Spleen (tissue), 7 donors: ENCODE results near the gene EHBP1.

Experiments
- POLR2AphosphoS5 ChIP-seq, 3 donors: sonication (generic); formaldehyde crosslinking; IDR thresholded peaks; one replicate each; pipeline ENCODE4 v1.5.1; 2017; ENCODE audit warnings: antibody characterized with exemption in 3 of 3
- TF ChIP-seq, protein P1 (sequence below), 11 experiments: fragments of 200-600 bp in 7 of 11; fragments of 450-650 bp in 4 of 11; sonication (generic) in 4 of 11; IDR thresholded peaks in 8 of 11; conservative IDR thresholded peaks in 3 of 11; 1 replicate in 7 of 11; 2 replicates in 4 of 11; pipeline versions ENCODE4 v1.4.0 to v1.8.0; 2016 to 2021; ENCODE audit warnings: antibody characterized with exemption in 11 of 11, inconsistent platforms in 4 of 11, mild to moderate bottlenecking in 1 of 11
- donor health status: DM: no; HTN: no; CAD: no; lungs with moderate emphysema.
- donor health status: DM: no; HTN: no; CAD: no.
- donor health status: DM: no; HTN: no; CAD: no.

DNA sequence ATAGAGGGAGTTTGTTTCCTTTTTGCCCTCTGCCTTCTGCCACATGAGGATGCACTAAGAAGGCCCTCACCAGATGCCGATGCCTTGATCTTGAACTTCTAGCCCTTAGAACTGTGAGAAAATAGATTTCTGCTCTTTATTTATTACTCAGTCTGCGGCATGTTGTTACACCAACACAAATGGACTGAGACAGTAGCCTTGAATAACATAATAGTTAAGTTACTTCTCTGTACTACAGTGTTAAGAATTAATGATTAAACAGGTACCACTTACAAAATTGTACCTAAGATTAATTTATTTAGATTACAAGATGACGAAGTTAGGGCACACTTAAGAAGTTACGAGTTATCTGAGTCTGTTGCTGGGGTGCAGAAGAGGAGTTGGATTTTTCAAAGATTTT, 42.4 kb downstream of the EHBP1 start:
- TF ChIP-seq, protein P1, sequence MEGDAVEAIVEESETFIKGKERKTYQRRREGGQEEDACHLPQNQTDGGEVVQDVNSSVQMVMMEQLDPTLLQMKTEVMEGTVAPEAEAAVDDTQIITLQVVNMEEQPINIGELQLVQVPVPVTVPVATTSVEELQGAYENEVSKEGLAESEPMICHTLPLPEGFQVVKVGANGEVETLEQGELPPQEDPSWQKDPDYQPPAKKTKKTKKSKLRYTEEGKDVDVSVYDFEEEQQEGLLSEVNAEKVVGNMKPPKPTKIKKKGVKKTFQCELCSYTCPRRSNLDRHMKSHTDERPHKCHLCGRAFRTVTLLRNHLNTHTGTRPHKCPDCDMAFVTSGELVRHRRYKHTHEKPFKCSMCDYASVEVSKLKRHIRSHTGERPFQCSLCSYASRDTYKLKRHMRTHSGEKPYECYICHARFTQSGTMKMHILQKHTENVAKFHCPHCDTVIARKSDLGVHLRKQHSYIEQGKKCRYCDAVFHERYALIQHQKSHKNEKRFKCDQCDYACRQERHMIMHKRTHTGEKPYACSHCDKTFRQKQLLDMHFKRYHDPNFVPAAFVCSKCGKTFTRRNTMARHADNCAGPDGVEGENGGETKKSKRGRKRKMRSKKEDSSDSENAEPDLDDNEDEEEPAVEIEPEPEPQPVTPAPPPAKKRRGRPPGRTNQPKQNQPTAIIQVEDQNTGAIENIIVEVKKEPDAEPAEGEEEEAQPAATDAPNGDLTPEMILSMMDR (IDR thresholded peaks at IDR 0.05 in 8 of 11, conservative IDR thresholded peaks at IDR 0.05 in 3 of 11) = no peak
- TF ChIP-seq POLR2AphosphoS5 (IDR thresholded peaks at IDR 0.05) = no peak
